K562 (cell line): Measurements from ENCODE around the gene NTRK1. TPM values are rescaled to one million over a fixed set of nuclear protein-coding genes. Genes with fewer than 3 reads are reported as not detected.

Source experiments
- CBX1 ChIP-seq: sonication (generic); IDR thresholded peaks from 2 replicates; pipeline ENCODE4 v1.6.1; 2016; ENCODE audit warnings: antibody characterized with exemption, low read depth, mild to moderate bottlenecking
- EGR1 ChIP-seq: fragments of 450-650 bp; conservative IDR thresholded peaks from 2 replicates; pipeline ENCODE4 v1.6.1; 2017; ENCODE audit warnings: mild to moderate bottlenecking
- FIP1L1 ChIP-seq: fragments of 200-400 bp; formaldehyde crosslinking; IDR thresholded peaks from 2 replicates; pipeline ENCODE4 v1.6.1; 2018; ENCODE audit warnings: mild to moderate bottlenecking, low read depth, low read length; ENCODE audit not compliant: poor library complexity, severe bottlenecking
- KAT2B ChIP-seq: IDR thresholded peaks from one replicate; pipeline ENCODE4 v1.6.1; 2012; ENCODE audit warnings: low read depth, mild to moderate bottlenecking, control low read depth, inconsistent platforms, low read length, moderate library complexity
- LARP7 ChIP-seq: fragments of 450-650 bp; IDR thresholded peaks from 2 replicates; pipeline ENCODE4 v1.6.1; 2016
- MAFG ChIP-seq: fragments of 450-650 bp; conservative IDR thresholded peaks from 2 replicates; pipeline ENCODE4 v1.6.1; 2016; ENCODE audit warnings: missing genetic modification characterization, missing compliant biosample characterization
- MTA2 ChIP-seq: fragments of 450-650 bp; IDR thresholded peaks from 2 replicates; pipeline ENCODE4 v1.6.1; 2016; ENCODE audit warnings: low read depth
- NFRKB ChIP-seq: fragments of 450-650 bp; IDR thresholded peaks from 2 replicates; pipeline ENCODE4 v1.6.1; 2016; ENCODE audit warnings: low read depth
- NRF1 ChIP-seq, 2 experiments: fragments of 450-650 bp; IDR thresholded peaks in 1 of 2; conservative IDR thresholded peaks in 1 of 2; 2 replicates each; pipeline ENCODE4 v1.6.1; 2014; ENCODE audit warnings: mild to moderate bottlenecking in 2 of 2
- PCBP1 ChIP-seq: fragments of 200-400 bp; formaldehyde crosslinking; IDR thresholded peaks from 2 replicates; pipeline ENCODE4 v1.6.1; 2018; ENCODE audit warnings: mild to moderate bottlenecking, low read depth, low read length; ENCODE audit not compliant: poor library complexity, severe bottlenecking
- RBFOX2 ChIP-seq: fragments of 200-400 bp; formaldehyde crosslinking; IDR thresholded peaks from 2 replicates; pipeline ENCODE4 v1.6.1; 2017; ENCODE audit warnings: low read depth, mild to moderate bottlenecking, low read length, moderate library complexity
- SMARCE1 ChIP-seq: fragments of 450-650 bp; IDR thresholded peaks from 2 replicates; pipeline ENCODE4 v1.7.1; 2016; ENCODE audit warnings: mild to moderate bottlenecking
- TARDBP ChIP-seq: fragments of 450-650 bp; IDR thresholded peaks from 2 replicates; pipeline ENCODE4 v1.6.1; 2016
- TFAM ChIP-seq: fragments of 250-450 bp; sonication (Bioruptor Pico); conservative IDR thresholded peaks from 2 replicates; pipeline ENCODE4 v1.5.0; 2021; ENCODE audit warnings: mild to moderate bottlenecking, moderate library complexity
- ZNF408 ChIP-seq: fragments of 250-450 bp; sonication (Bioruptor Pico); IDR thresholded peaks from 2 replicates; pipeline ENCODE4 v1.4.0; 2020; ENCODE audit warnings: low read depth, mild to moderate bottlenecking, moderate library complexity
- polyA plus RNA-seq, 8 experiments: library from polyadenylated mRNA; depleted of rRNA in 4 of 8; stranded (reverse) in 5 of 8; unstranded in 3 of 8; fragments of >200 nt; fragmentation: Nextera tagmentation in 2 of 8; fragmentation: Illumina TruSeq in 1 of 8; extraction: Ambion mirVana in 2 of 8; extraction: Trizol in 1 of 8; gene quantifications; 2 replicates each; pipeline versions ENCODE4 v1.2.1 to v1.2.3, GENCODE V29; 2011 to 2014; ENCODE audit warnings: inconsistent platforms in 1 of 8, missing spikeins in 1 of 8
- total RNA-seq, 7 experiments: library from RNA; depleted of rRNA in 6 of 7; stranded (reverse); fragments of >200 nt in 6 of 7; fragmentation: Illumina TruSeq in 2 of 7; extraction: Trizol in 2 of 7; gene quantifications; 2 replicates each; pipeline versions ENCODE4 v1.2.1 to v1.2.3, GENCODE V29; 2011 to 2021; ENCODE audit warnings: low replicate concordance in 1 of 7
- TF ChIP-seq, protein P1 (sequence below): sonication (generic); formaldehyde crosslinking; IDR thresholded peaks from 2 replicates; pipeline ENCODE4 v1.8.0; 2022; ENCODE audit warnings: missing genetic modification reagents, mild to moderate bottlenecking, borderline replicate concordance
- TF ChIP-seq, protein P2 (sequence below): fragments of 250-450 bp; sonication (Bioruptor Pico); IDR thresholded peaks from 2 replicates; pipeline ENCODE4 v1.4.0; 2020; ENCODE audit warnings: borderline replicate concordance
- TF ChIP-seq, protein P3 (sequence below): sonication (generic); formaldehyde crosslinking; IDR thresholded peaks from 2 replicates; pipeline ENCODE4 v1.8.1; 2023; ENCODE audit warnings: missing genetic modification reagents, mild to moderate bottlenecking, borderline replicate concordance
- TF ChIP-seq, protein P4 (sequence below): sonication (generic); formaldehyde crosslinking; IDR thresholded peaks from 2 replicates; pipeline ENCODE4 v1.8.0; 2022; ENCODE audit warnings: missing genetic modification reagents, mild to moderate bottlenecking, borderline replicate concordance

Gene NTRK1
- total and polyA plus RNA-seq, 9 of the 15 experiments (the other 6 are each of a cell fraction or from before 2014, with no cell fraction given), result 0.46 to 30.0 (median 7.9) TPM

GRCh38 chr1:156914440-156914856 lies 53.8 kb downstream of the NTRK1 start (continued):
- TF ChIP-seq CBX1 (no peak), NRF1 (conservative IDR thresholded peaks at IDR 0.05 in 1 of 2, IDR thresholded peaks at IDR 0.05 in 1 of 2) (no peak; a peak in 1 of 4 replicates), FIP1L1 (no peak), TFAM (CRISPR knock-in tag) (no peak), ZNF408 (no peak), TARDBP (no peak), LARP7 (no peak), MAFG (tag) (no peak), MTA2 (peak; percentile 30; the same call in 1 of the 2 replicates), SMARCE1 (peak; percentile 95), PCBP1 (no peak), NFRKB (no peak), EGR1 (peak; percentile 76), KAT2B (no peak), RBFOX2 (no peak)
- TF ChIP-seq, protein P1, sequence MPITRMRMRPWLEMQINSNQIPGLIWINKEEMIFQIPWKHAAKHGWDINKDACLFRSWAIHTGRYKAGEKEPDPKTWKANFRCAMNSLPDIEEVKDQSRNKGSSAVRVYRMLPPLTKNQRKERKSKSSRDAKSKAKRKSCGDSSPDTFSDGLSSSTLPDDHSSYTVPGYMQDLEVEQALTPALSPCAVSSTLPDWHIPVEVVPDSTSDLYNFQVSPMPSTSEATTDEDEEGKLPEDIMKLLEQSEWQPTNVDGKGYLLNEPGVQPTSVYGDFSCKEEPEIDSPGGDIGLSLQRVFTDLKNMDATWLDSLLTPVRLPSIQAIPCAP, result no peak
- TF ChIP-seq, protein P2, sequence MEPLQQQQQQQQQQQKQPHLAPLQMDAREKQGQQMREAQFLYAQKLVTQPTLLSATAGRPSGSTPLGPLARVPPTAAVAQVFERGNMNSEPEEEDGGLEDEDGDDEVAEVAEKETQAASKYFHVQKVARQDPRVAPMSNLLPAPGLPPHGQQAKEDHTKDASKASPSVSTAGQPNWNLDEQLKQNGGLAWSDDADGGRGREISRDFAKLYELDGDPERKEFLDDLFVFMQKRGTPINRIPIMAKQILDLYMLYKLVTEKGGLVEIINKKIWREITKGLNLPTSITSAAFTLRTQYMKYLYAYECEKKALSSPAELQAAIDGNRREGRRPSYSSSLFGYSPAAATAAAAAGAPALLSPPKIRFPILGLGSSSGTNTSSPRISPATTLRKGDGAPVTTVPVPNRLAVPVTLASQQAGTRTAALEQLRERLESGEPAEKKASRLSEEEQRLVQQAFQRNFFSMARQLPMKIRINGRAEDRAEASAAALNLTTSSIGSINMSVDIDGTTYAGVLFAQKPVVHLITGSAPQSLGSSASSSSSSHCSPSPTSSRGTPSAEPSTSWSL (CRISPR knock-in tag), result no peak
- TF ChIP-seq, protein P3, sequence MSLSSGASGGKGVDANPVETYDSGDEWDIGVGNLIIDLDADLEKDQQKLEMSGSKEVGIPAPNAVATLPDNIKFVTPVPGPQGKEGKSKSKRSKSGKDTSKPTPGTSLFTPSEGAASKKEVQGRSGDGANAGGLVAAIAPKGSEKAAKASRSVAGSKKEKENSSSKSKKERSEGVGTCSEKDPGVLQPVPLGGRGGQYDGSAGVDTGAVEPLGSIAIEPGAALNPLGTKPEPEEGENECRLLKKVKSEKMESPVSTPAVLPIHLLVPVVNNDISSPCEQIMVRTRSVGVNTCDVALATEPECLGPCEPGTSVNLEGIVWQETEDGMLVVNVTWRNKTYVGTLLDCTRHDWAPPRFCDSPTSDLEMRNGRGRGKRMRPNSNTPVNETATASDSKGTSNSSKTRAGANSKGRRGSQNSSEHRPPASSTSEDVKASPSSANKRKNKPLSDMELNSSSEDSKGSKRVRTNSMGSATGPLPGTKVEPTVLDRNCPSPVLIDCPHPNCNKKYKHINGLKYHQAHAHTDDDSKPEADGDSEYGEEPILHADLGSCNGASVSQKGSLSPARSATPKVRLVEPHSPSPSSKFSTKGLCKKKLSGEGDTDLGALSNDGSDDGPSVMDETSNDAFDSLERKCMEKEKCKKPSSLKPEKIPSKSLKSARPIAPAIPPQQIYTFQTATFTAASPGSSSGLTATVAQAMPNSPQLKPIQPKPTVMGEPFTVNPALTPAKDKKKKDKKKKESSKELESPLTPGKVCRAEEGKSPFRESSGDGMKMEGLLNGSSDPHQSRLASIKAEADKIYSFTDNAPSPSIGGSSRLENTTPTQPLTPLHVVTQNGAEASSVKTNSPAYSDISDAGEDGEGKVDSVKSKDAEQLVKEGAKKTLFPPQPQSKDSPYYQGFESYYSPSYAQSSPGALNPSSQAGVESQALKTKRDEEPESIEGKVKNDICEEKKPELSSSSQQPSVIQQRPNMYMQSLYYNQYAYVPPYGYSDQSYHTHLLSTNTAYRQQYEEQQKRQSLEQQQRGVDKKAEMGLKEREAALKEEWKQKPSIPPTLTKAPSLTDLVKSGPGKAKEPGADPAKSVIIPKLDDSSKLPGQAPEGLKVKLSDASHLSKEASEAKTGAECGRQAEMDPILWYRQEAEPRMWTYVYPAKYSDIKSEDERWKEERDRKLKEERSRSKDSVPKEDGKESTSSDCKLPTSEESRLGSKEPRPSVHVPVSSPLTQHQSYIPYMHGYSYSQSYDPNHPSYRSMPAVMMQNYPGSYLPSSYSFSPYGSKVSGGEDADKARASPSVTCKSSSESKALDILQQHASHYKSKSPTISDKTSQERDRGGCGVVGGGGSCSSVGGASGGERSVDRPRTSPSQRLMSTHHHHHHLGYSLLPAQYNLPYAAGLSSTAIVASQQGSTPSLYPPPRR (CRISPR knock-in tag), result no peak
- TF ChIP-seq, protein P4, sequence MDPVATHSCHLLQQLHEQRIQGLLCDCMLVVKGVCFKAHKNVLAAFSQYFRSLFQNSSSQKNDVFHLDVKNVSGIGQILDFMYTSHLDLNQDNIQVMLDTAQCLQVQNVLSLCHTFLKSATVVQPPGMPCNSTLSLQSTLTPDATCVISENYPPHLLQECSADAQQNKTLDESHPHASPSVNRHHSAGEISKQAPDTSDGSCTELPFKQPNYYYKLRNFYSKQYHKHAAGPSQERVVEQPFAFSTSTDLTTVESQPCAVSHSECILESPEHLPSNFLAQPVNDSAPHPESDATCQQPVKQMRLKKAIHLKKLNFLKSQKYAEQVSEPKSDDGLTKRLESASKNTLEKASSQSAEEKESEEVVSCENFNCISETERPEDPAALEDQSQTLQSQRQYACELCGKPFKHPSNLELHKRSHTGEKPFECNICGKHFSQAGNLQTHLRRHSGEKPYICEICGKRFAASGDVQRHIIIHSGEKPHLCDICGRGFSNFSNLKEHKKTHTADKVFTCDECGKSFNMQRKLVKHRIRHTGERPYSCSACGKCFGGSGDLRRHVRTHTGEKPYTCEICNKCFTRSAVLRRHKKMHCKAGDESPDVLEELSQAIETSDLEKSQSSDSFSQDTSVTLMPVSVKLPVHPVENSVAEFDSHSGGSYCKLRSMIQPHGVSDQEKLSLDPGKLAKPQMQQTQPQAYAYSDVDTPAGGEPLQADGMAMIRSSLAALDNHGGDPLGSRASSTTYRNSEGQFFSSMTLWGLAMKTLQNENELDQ, result no peak
